GM12872 (cell line): Measurements from ENCODE around the gene FCHSD2.

ENCODE experiments used
- CTCF ChIP-seq: IDR thresholded peaks from 3 replicates; pipeline ENCODE4 v1.5.1; 2011; ENCODE audit warnings: low read depth, mild to moderate bottlenecking, low read length, moderate library complexity; ENCODE audit not compliant: insufficient read depth

Gene FCHSD2

GRCh38 chr11:73145986-73146575, 4.0 kb upstream of the FCHSD2 start:
- no peak for TF ChIP-seq CTCF

- no peak for TF ChIP-seq CTCF
Observed at GRCh38 chr11:73143126-73143838, 1.2 kb upstream of the FCHSD2 start.

GRCh38 chr11:73141309-73142127, 600 bp downstream of the FCHSD2 start:
- TF ChIP-seq CTCF: no peak

GRCh38 chr11:73141031-73141308, 1.1 kb downstream of the FCHSD2 start:
- no peak for TF ChIP-seq CTCF

GRCh38 chr11:73140213-73141030, 1.7 kb downstream of the FCHSD2 start:
- no peak for TF ChIP-seq CTCF

- TF ChIP-seq CTCF: no peak
Observed at GRCh38 chr11:73139476-73140198, 2.5 kb downstream of the FCHSD2 start.

GRCh38 chr11:73137944-73138274, 4.2 kb downstream of the FCHSD2 start:
- no peak for TF ChIP-seq CTCF
